Pancreas (tissue), 10 donors: ENCODE data around the gene SPRYD4. TPM values are rescaled to one million over a fixed set of nuclear protein-coding genes. Genes with fewer than 3 reads are reported as not detected.

Experiments
- ATAC-seq, 4 donors: fragments of 200-7000 bp; cut with Tn5 transposase; one replicate each; pipeline versions ENCODE4 v1.8.0 to v1.9.1; 2020; ENCODE audit warnings: mild to moderate bottlenecking in 4 of 4, moderate library complexity in 4 of 4
- DNase-seq, 6 donors: peaks; one replicate each; pipeline ENCODE4 v3.0.0-alpha.2; 2020
- FAIRE-seq: peaks from 2 replicates; lab custom pipeline; 2012; peaks lifted over from hg19 to GRCh38; lab: Jason Lieb, UNC
- H3K27ac ChIP-seq, 4 donors: fragments of 200-600 bp; sonication (generic); 1 replicate in 3 of 4; 2 replicates in 1 of 4; pipeline versions ENCODE4 v1.5.0 to v1.8.0; 2020
- H3K27me3 ChIP-seq, 4 donors: fragments of 200-600 bp; one replicate each; pipeline ENCODE4 v1.8.0; 2021
- H3K36me3 ChIP-seq, 3 donors: fragments of 200-600 bp; sonication (generic) in 1 of 3; one replicate each; pipeline versions ENCODE4 v1.5.0 to v1.8.0; 2020 to 2021
- H3K4me1 ChIP-seq, 3 donors: fragments of 200-600 bp; one replicate each; pipeline ENCODE4 v1.8.0; 2021
- H3K4me3 ChIP-seq, 4 donors: fragments of 200-600 bp; sonication (generic) in 2 of 4; one replicate each; pipeline versions ENCODE4 v1.5.0 to v1.8.0; 2020 to 2021
- H3K9me3 ChIP-seq, 4 donors: fragments of 200-600 bp; one replicate each; pipeline ENCODE4 v1.8.0; 2021
- WGBS, 2 donors: extraction: QIAGEN DNeasy Blood & Tissue Kit; methylation state at CpG; one replicate each; pipeline ENCODE4 v1.1.7; 2013; 5-methylcytosine and 5-hydroxymethylcytosine counted together
- intact Hi-C, 3 donors: fragments of 100-400 bp; cut with DNase I; formaldehyde crosslinking; loops; one replicate each; pipeline versions ENCODE4 v1.11.1 to v1.14.2; 2022
- polyA plus RNA-seq, 2 donors: library from polyadenylated mRNA; stranded (reverse); fragments of 200-250 nt; gene quantifications; one replicate each; pipeline ENCODE4 v1.2.3, GENCODE V29; 2013
- total RNA-seq, 6 donors: library from RNA; stranded (reverse); fragmentation: NEBNext Ultra II Directional in 4 of 6; extraction: Animal tissue kit (Norgen Biotek cat#: 25700) in 4 of 6; gene quantifications; one replicate each; pipeline versions ENCODE4 v1.2.1 to v1.2.4, GENCODE V29; 2021 to 2023
- TF ChIP-seq, protein P1 (sequence below), 4 donors: fragments of 200-600 bp; sonication (generic) in 3 of 4; IDR thresholded peaks; one replicate each; pipeline versions ENCODE4 v1.5.0 to v1.8.0; 2021; ENCODE audit warnings: antibody characterized with exemption in 4 of 4
- donor health status: healthy with polysubstance abuse.
- donor health status: DM: no; HTN: no; CAD: no; lungs with moderate emphysema.
- donor health status: DM: no; HTN: no; CAD: no.
- donor health status: control.
- donor health status: control.
- donor health status: Bipolar disorder and iron deficiency.
- donor health status: DM: yes; HTN: yes; CAD: no.
- donor health status: DM: no; HTN: no; CAD: no.
- donor health status: DM: no; HTN: no; CAD: no.
- donor health status: DM: yes; HTN: yes; CAD: no.

Gene SPRYD4
- total and polyA plus RNA-seq, 8 donors = 1.5 to 2.9 (median 2.0) TPM

DNA sequence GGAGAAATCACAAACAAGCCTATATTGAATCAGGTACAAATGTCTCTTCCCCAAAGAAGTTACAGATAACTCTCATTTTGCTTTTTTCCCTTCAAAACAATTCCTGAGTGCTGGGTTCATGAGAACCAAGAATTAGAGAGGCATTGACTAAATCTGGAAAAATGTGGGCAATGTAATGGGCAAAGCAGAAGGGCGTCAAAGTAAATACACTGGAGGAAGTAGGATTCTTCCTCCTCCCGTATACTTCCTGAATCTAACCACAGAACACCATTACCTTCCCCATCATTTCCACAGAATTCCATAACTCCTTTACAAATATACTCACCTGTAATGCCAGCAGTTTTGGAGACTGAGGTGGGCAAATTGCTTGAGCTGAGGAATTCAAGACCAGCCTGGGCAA lies 50.2 kb downstream of the SPRYD4 start:
- intact Hi-C loops = loop anchor here in 1 of 3 donors (5.0 kb wide), 1 partner anchor 54 kb away; no protein-coding TSS in a partner anchor
- H3K27ac ChIP-seq = no peak overlapping the region
- FAIRE-seq = no peak

DNA sequence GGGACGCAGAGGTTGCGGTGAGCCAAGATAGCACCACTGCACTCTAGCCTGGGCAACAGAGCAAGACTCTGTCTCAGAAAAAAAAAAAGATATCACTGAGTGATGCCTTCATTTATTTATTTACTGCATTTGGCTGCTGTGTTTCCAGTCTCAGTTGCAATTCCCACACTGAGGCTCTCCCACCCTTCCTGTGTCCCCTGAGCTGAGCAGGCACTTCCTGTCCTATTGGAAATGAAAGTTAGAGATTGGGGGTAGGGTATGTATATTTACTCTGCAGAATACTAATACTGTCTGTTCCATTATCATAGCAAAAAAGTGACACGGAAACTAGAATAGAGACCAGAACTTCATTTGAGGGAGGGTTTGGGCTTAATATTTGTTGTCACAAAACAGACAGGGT lies 51.7 kb downstream of the SPRYD4 start:
- DNase-seq (no peak), FAIRE-seq (no peak), ATAC-seq (no peak)
- no peaks in the 10 kb centered on the region for H3K27me3 ChIP-seq
- no peaks in the 10 kb centered on the region for H3K9me3 ChIP-seq
- no peak overlapping the region for H3K4me3 ChIP-seq
- H3K36me3 ChIP-seq = no peaks in the 10 kb centered on the region
- H3K4me1 ChIP-seq = peaks cover 0 to 5% (median 0%) of the 10 kb centered on the region in 3 donors
- peak overlapping the region in 2 of 4 donors; percentile 22 to 87 for H3K27ac ChIP-seq
- WGBS, 2 donors = 74 to 84% methylated on average over 3 of the region's 3 CpGs
- intact Hi-C loops = no loop called here
- TF ChIP-seq, protein P1, sequence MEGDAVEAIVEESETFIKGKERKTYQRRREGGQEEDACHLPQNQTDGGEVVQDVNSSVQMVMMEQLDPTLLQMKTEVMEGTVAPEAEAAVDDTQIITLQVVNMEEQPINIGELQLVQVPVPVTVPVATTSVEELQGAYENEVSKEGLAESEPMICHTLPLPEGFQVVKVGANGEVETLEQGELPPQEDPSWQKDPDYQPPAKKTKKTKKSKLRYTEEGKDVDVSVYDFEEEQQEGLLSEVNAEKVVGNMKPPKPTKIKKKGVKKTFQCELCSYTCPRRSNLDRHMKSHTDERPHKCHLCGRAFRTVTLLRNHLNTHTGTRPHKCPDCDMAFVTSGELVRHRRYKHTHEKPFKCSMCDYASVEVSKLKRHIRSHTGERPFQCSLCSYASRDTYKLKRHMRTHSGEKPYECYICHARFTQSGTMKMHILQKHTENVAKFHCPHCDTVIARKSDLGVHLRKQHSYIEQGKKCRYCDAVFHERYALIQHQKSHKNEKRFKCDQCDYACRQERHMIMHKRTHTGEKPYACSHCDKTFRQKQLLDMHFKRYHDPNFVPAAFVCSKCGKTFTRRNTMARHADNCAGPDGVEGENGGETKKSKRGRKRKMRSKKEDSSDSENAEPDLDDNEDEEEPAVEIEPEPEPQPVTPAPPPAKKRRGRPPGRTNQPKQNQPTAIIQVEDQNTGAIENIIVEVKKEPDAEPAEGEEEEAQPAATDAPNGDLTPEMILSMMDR (IDR thresholded peaks at IDR 0.05) = no peak

More for the DNA sequence above, 50.2 kb downstream of the SPRYD4 start:
- no peak for ATAC-seq
- Histone ChIP-seq H3K27me3 (no peaks in the 10 kb centered on the region), H3K4me3 (no peak overlapping the region), H3K4me1 (peaks cover 0 to 5% (median 0%) of the 10 kb centered on the region in 3 donors), H3K36me3 (no peaks in the 10 kb centered on the region), H3K9me3 (no peaks in the 10 kb centered on the region)
- no peak for DNase-seq
- TF ChIP-seq, protein P1 (IDR thresholded peaks at IDR 0.05) = no peak
- 61 to 70% methylated on average over 2 of the region's 2 CpGs for WGBS, 2 donors

DNA sequence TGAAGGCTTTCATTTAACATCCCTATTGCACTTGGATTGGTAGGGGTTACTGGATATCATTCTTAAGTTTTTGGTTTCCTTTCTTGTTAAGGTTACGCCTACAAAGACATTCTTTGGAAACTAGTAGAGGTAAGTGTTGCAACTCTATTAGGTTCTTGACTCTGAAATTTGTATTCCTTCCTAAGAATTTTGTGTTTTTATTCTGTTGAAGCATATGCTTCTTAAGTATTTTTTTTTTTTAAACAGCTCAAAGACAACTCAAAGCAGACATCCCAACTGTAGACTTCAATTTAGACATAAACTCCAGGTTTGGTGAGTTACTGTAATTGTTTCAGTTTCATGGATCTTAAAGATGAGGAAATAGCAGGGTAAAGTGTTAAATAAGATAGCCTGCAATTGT lies 52.1 kb downstream of the SPRYD4 start:
- DNase-seq (no peak), ATAC-seq (no peak), FAIRE-seq (no peak)
- Histone ChIP-seq H3K27me3 (no peaks in the 10 kb centered on the region), H3K27ac (peak overlapping the region in 2 of 4 donors; percentile 83 to 87), H3K4me3 (no peak overlapping the region), H3K9me3 (no peaks in the 10 kb centered on the region), H3K36me3 (no peaks in the 10 kb centered on the region), H3K4me1 (peaks cover 0 to 5% (median 0%) of the 10 kb centered on the region in 3 donors)
- intact Hi-C loops = no loop called here
- TF ChIP-seq, protein P1 (IDR thresholded peaks at IDR 0.05) = no peak
- 65 to 80% methylated on average over 1 of the region's 1 CpG for WGBS, 2 donors

DNA sequence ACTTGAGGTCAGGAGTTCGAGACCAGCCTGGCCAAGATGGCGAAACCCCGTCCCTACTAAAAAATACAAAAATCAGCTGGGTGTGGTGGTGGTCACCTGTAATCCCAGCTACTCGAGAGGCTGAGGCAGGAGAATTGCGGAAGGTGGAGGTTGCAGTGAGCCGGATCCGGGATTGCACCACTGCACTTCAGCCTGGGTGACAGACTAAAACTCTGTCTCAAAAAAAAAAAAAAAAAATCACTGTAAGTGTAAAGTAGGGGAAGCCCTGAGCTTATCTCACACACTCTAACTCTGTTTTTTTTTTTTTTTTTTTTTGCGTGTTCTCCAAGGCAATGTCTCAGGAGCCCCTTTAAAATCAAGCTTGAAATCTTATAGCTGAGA lies 52.8 kb downstream of the SPRYD4 start:
- 48 to 58% methylated on average over 8 of the region's 8 CpGs for WGBS, 2 donors
- H3K4me3 ChIP-seq = peak overlapping the region in 2 of 4 donors; percentile 39 to 43
- H3K4me1 ChIP-seq = peaks cover 0 to 8% (median 0%) of the 10 kb centered on the region in 3 donors
- no peak for FAIRE-seq
- H3K27ac ChIP-seq = peak overlapping the region in 3 of 4 donors; percentile 24 to 87 (median 83)
- no peaks in the 10 kb centered on the region for H3K9me3 ChIP-seq
- no peak for DNase-seq
- intact Hi-C loops = no loop called here
- no peaks in the 10 kb centered on the region for H3K36me3 ChIP-seq
- no peaks in the 10 kb centered on the region for H3K27me3 ChIP-seq
- TF ChIP-seq, protein P1 (IDR thresholded peaks at IDR 0.05) = no peak
- peak; percentile 27 to 47 (median 33) for ATAC-seq

DNA sequence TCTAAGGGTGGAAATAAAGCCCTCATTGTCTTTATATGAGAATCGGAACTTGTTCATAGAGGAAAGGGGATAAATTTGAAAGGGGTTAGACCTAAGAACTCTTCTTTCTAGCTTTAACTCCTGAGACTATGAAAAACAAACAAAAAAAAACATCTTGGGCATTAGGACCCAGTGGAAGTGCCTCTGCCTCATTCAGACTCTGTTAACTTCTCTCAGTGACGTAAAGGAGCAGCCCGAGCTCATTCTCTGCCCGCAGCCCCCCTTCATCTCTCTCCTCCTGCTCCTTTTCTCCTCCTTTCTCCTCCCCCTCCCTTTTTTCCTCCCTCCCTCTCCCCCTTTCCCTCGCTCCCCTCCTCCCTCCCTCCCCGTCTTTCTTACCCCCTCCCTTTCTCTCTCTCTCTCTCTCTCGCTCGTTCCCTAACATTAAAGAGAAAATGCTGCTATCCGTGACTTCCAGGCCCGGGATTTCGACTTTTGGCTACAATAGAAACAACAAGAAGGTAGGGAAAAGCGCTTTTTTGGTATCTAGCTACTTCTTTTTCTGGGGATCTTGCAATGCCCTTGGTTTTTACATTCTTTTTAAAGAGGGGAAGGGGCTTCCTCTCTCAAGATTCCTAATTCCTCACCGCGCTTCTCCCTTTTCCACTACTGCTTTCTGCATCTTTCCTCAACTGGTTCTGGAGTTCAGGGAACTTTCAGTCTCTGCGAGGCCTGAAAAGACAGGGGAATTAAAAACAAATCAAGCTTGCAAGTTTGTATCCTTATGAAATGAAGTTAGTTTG lies 53.4 kb downstream of the SPRYD4 start, which contains the start of gene RBMS2:
Gene RBMS2 (plus strand): TSS at position 231 of the 782 bp plus-strand sequence. CDS start 204 bp downstream, at position 435.
- Histone ChIP-seq H3K36me3 (no peaks in the 10 kb centered on the region), H3K9me3 (no peaks in the 10 kb centered on the region), H3K4me3 (peak within 1 kb of the TSS; percentile 11 to 43 (median 26)), H3K27me3 (no peaks in the 10 kb centered on the region), H3K27ac (peak within 1 kb of the TSS; percentile 24 to 87 (median 64)), H3K4me1 (peaks cover 0 to 10% (median 0%) of the 10 kb centered on the region in 3 donors)
- ATAC-seq (peak; percentile 96 to 97 (median 97)), FAIRE-seq (no peak), DNase-seq (peak in 5 of 6 donors; percentile 51 to 82 (median 61))
- intact Hi-C loops = no loop called here
- 1 to 2% methylated on average over 13 to 15 of the region's 15 CpGs for WGBS, 2 donors
- TF ChIP-seq, protein P1 (IDR thresholded peaks at IDR 0.05) = no peak
